H1 (cell line): Measurements from ENCODE around the gene CDR2. TPM values are rescaled to one million over a fixed set of nuclear protein-coding genes. Genes with fewer than 3 reads are reported as not detected.

ENCODE experiments used
- CTCF ChIA-PET: fragments of 300-600 bp; sonication (Branson Sonifier 250); formaldehyde crosslinking; loops from one replicate; lab custom pipeline; 2021; ENCODE audit not compliant: partially characterized antibody; lab: Charles Lee
- POLR2A ChIA-PET: fragments of 300-600 bp; sonication (Branson Sonifier 250); formaldehyde crosslinking; loops from one replicate; lab custom pipeline; 2021; ENCODE audit warnings: inconsistent platforms; ENCODE audit not compliant: partially characterized antibody; lab: Charles Lee
- DNase-seq, 2 experiments: peaks; one replicate each; pipeline versions ENCODE4 v3.0.0 to v3.0.0-alpha.2; 2010 to 2022; ENCODE audit warnings: low spot score in 2 of 2, low read depth in 1 of 2, mixed read lengths in 1 of 2
- FAIRE-seq: peaks from 2 replicates; lab custom pipeline; 2011; peaks lifted over from hg19 to GRCh38; lab: Jason Lieb, UNC
- H2AFZ ChIP-seq: 2 replicates; pipeline ENCODE4 v1.8.1; 2012; ENCODE audit warnings: low read length, inconsistent platforms
- H2AK5ac ChIP-seq: 2 replicates; pipeline ENCODE4 v1.6.1; 2013; ENCODE audit warnings: low read depth, low read length
- H2BK120ac ChIP-seq: replicated peaks from 2 replicates; pipeline ENCODE3; 2013; ENCODE audit warnings: low read depth, low read length, inconsistent platforms
- H2BK12ac ChIP-seq: 2 replicates; pipeline ENCODE4 v1.6.1; 2013; ENCODE audit warnings: low read depth, low read length
- H2BK15ac ChIP-seq: 2 replicates; pipeline ENCODE4 v1.6.1; 2013; ENCODE audit warnings: low read length
- H2BK20ac ChIP-seq: 2 replicates; pipeline ENCODE4 v1.6.1; 2013; ENCODE audit warnings: low read length
- H2BK5ac ChIP-seq: 2 replicates; pipeline ENCODE4 v1.6.1; 2013; ENCODE audit warnings: low read depth, low read length
- H3K14ac ChIP-seq: 2 replicates; pipeline ENCODE4 v1.6.1; 2013; ENCODE audit warnings: inconsistent platforms; ENCODE audit not compliant: insufficient read length
- H3K18ac ChIP-seq: 2 replicates; pipeline ENCODE4 v1.6.1; 2013; ENCODE audit warnings: low read length; ENCODE audit errors: extremely low read depth
- H3K23ac ChIP-seq: 2 replicates; pipeline ENCODE4 v1.6.1; 2013; ENCODE audit warnings: inconsistent platforms; ENCODE audit not compliant: insufficient read length
- H3K23me2 ChIP-seq: 2 replicates; pipeline ENCODE4 v1.6.1; 2013; ENCODE audit warnings: low read depth, low read length
- H3K27ac ChIP-seq: 2 replicates; pipeline ENCODE4 v1.6.1; 2011; ENCODE audit warnings: low read depth, low read length, inconsistent platforms
- H3K27me3 ChIP-seq, 4 experiments: replicated peaks in 1 of 4; 1 replicate in 1 of 4; 2 replicates in 3 of 4; pipeline versions ENCODE4 v1.6.1 to v1.8.1; 2011 to 2013; ENCODE audit warnings: low read length in 3 of 4, mild to moderate bottlenecking in 3 of 4, inconsistent platforms in 2 of 4, mixed read lengths in 2 of 4, moderate library complexity in 1 of 4; ENCODE audit not compliant: control insufficient read depth in 3 of 4, insufficient read depth in 3 of 4; ENCODE audit errors: extremely low read depth in 1 of 4
- H3K36me3 ChIP-seq, 4 experiments: 2 replicates each; pipeline versions ENCODE4 v1.6.1 to v1.8.1; 2011 to 2013; ENCODE audit warnings: mild to moderate bottlenecking in 4 of 4, low read length in 3 of 4, moderate library complexity in 2 of 4, control low read depth in 1 of 4, inconsistent platforms in 1 of 4; ENCODE audit not compliant: insufficient read depth in 4 of 4, control insufficient read depth in 2 of 4
- H3K4ac ChIP-seq: replicated peaks from 2 replicates; pipeline ENCODE3; 2013; ENCODE audit warnings: low read length, low read depth, mixed read lengths, inconsistent platforms; ENCODE audit not compliant: insufficient read length
- H3K4me1 ChIP-seq, 4 experiments: replicated peaks in 1 of 4; 1 replicate in 1 of 4; 2 replicates in 3 of 4; pipeline versions ENCODE4 v1.6.1 to v1.8.1; 2011 to 2013; ENCODE audit warnings: low read length in 3 of 4, inconsistent platforms in 2 of 4, mixed read lengths in 1 of 4; ENCODE audit not compliant: insufficient read depth in 4 of 4, control insufficient read depth in 3 of 4
- H3K4me2 ChIP-seq, 2 experiments: 2 replicates each; pipeline versions ENCODE4 v1.6.1 to v1.8.1; 2011 to 2013; ENCODE audit warnings: low read depth in 2 of 2, low read length in 2 of 2, control low read depth in 1 of 2, inconsistent platforms in 1 of 2, mild to moderate bottlenecking in 1 of 2; ENCODE audit not compliant: insufficient read depth in 1 of 2
- H3K4me3 ChIP-seq, 4 experiments: fragments of 200-600, 300-600 bp in 1 of 4; sonication (generic), shearing (Covaris generic), sonication (Bioruptor Twin) in 1 of 4; 2 replicates each; pipeline versions ENCODE4 v1.5.1 to v1.8.1; 2011 to 2016; ENCODE audit warnings: low read length in 4 of 4, low read depth in 3 of 4, control low read depth in 2 of 4, inconsistent platforms in 2 of 4, mild to moderate bottlenecking in 2 of 4, mixed read lengths in 1 of 4, moderate library complexity in 1 of 4; ENCODE audit not compliant: insufficient read depth in 2 of 4; ENCODE audit errors: extremely low read depth in 1 of 4
- H3K56ac ChIP-seq: replicated peaks from 2 replicates; pipeline ENCODE3; 2013; ENCODE audit warnings: low read depth, mild to moderate bottlenecking, mixed read lengths, low read length, inconsistent platforms; ENCODE audit not compliant: insufficient read length
- H3K79me1 ChIP-seq: 2 replicates; pipeline ENCODE4 v1.6.1; 2013; ENCODE audit warnings: low read depth, low read length, control low read depth
- H3K79me2 ChIP-seq, 2 experiments: 2 replicates each; pipeline versions ENCODE4 v1.6.1 to v1.8.1; 2012 to 2013; ENCODE audit warnings: low read length in 2 of 2, mild to moderate bottlenecking in 2 of 2, inconsistent platforms in 1 of 2; ENCODE audit not compliant: insufficient read depth in 2 of 2, control insufficient read depth in 1 of 2
- H3K9ac ChIP-seq, 4 experiments: replicated peaks in 1 of 4; 1 replicate in 1 of 4; 2 replicates in 3 of 4; pipeline versions ENCODE4 v1.6.1 to v1.8.1; 2011 to 2013; ENCODE audit warnings: low read depth in 3 of 4, low read length in 3 of 4, control low read depth in 2 of 4, mild to moderate bottlenecking in 2 of 4, moderate library complexity in 2 of 4, inconsistent platforms in 1 of 4; ENCODE audit errors: extremely low read depth in 1 of 4
- H3K9me3 ChIP-seq, 2 experiments: 2 replicates each; pipeline versions ENCODE4 v1.6.1 to v1.8.1; 2012 to 2013; ENCODE audit warnings: mild to moderate bottlenecking in 2 of 2, moderate library complexity in 2 of 2, control low read depth in 1 of 2, inconsistent platforms in 1 of 2, low read depth in 1 of 2, low read length in 1 of 2, mixed read lengths in 1 of 2; ENCODE audit not compliant: insufficient read depth in 2 of 2
- H4K20me1 ChIP-seq, 2 experiments: replicated peaks in 1 of 2; 2 replicates each; pipeline versions ENCODE3 to v1.8.1; 2011 to 2013; ENCODE audit warnings: inconsistent platforms in 2 of 2, low read length in 2 of 2, mild to moderate bottlenecking in 1 of 2; ENCODE audit not compliant: insufficient read depth in 2 of 2, control insufficient read depth in 1 of 2
- H4K5ac ChIP-seq: 2 replicates; pipeline ENCODE4 v1.6.1; 2013; ENCODE audit warnings: low read length, low read depth, mixed read lengths, inconsistent platforms; ENCODE audit not compliant: insufficient read length
- H4K8ac ChIP-seq: 2 replicates; pipeline ENCODE4 v1.8.0; 2013; ENCODE audit warnings: mild to moderate bottlenecking, moderate library complexity, low read length, inconsistent platforms; ENCODE audit not compliant: insufficient read depth; ENCODE audit errors: extremely low read depth
- H4K91ac ChIP-seq: replicated peaks from 2 replicates; pipeline ENCODE3; 2013; ENCODE audit warnings: low read length, mixed read lengths, inconsistent platforms; ENCODE audit not compliant: insufficient read length
- CEBPB ChIP-seq: IDR thresholded peaks from 2 replicates; pipeline ENCODE4 v1.6.1; 2012; ENCODE audit warnings: low read depth, low read length
- CHD1 ChIP-seq: IDR thresholded peaks from 2 replicates; pipeline ENCODE4 v1.6.1; 2012; ENCODE audit warnings: low read depth, low read length, improper control_type of control experiment
- CHD2 ChIP-seq: IDR thresholded peaks from 2 replicates; pipeline ENCODE4 v1.6.1; 2012; ENCODE audit warnings: low read length, improper control_type of control experiment
- EP300 ChIP-seq, 2 experiments: IDR thresholded peaks; 1 replicate in 1 of 2; 2 replicates in 1 of 2; pipeline ENCODE4 v1.6.1; 2011 to 2012; ENCODE audit warnings: low read depth in 2 of 2, low read length in 2 of 2, mild to moderate bottlenecking in 2 of 2, borderline replicate concordance in 1 of 2, inconsistent platforms in 1 of 2, moderate library complexity in 1 of 2
- FOSL1 ChIP-seq: IDR thresholded peaks from 2 replicates; pipeline ENCODE4 v1.6.1; 2011; ENCODE audit warnings: mild to moderate bottlenecking, low read depth, low read length, moderate library complexity; ENCODE audit not compliant: insufficient read depth
- GTF2F1 ChIP-seq: IDR thresholded peaks from 2 replicates; pipeline ENCODE4 v1.6.1; 2012; ENCODE audit warnings: low read depth, low read length, improper control_type of control experiment, borderline replicate concordance
- JUND ChIP-seq: IDR thresholded peaks from 2 replicates; pipeline ENCODE4 v1.6.1; 2011; ENCODE audit warnings: mild to moderate bottlenecking, improper control_type of control experiment, low read length
- POLR2A ChIP-seq, 2 experiments: IDR thresholded peaks; 1 replicate in 1 of 2; 2 replicates in 1 of 2; pipeline ENCODE4 v1.6.1; 2011; ENCODE audit warnings: low read depth in 2 of 2, low read length in 2 of 2, mild to moderate bottlenecking in 2 of 2; ENCODE audit errors: control extremely low read depth in 1 of 2
- POU5F1 ChIP-seq: IDR thresholded peaks from 2 replicates; pipeline ENCODE4 v1.6.1; 2011; ENCODE audit warnings: low read depth, mild to moderate bottlenecking, low read length, moderate library complexity
- RFX5 ChIP-seq: IDR thresholded peaks from 2 replicates; pipeline ENCODE4 v1.6.1; 2011; ENCODE audit warnings: low read depth, low read length, improper control_type of control experiment, borderline replicate concordance
- SIN3A ChIP-seq, 2 experiments: IDR thresholded peaks in 1 of 2; conservative IDR thresholded peaks in 1 of 2; 2 replicates each; pipeline ENCODE4 v1.6.1; 2011 to 2012; ENCODE audit warnings: low read length in 2 of 2, improper control_type of control experiment in 1 of 2, low read depth in 1 of 2, mild to moderate bottlenecking in 1 of 2
- SP4 ChIP-seq: IDR thresholded peaks from 2 replicates; pipeline ENCODE4 v1.6.1; 2012; ENCODE audit warnings: low read length, inconsistent platforms
- YY1 ChIP-seq: IDR thresholded peaks from 2 replicates; pipeline ENCODE4 v1.6.1; 2011; ENCODE audit warnings: low read depth, mild to moderate bottlenecking, low read length
- WGBS, 2 experiments: shearing (Covaris generic) in 1 of 2; methylation state at CpG; one replicate each; pipeline versions ENCODE4 v1.1.6 to v1.1.7; 2013 to 2015; ENCODE audit warnings: low lambda C conversion rate in 2 of 2, mixed read lengths in 2 of 2, inconsistent platforms in 1 of 2, low coverage in 1 of 2, missing lambda C conversion rate in 1 of 2; ENCODE audit not compliant: insufficient replicate concordance in 2 of 2, insufficient coverage in 1 of 2, insufficient read length in 1 of 2; ENCODE audit errors: extremely low coverage in 1 of 2, missing lambda C conversion rate in 1 of 2; 5-methylcytosine and 5-hydroxymethylcytosine counted together
- polyA plus RNA-seq, 7 experiments: library from polyadenylated mRNA; depleted of rRNA in 3 of 7; stranded (reverse) in 5 of 7; unstranded in 2 of 7; fragments of >200 nt in 5 of 7; fragments of 200-250 nt in 2 of 7; gene quantifications; 1 replicate in 5 of 7; 2 replicates in 1 of 7; 4 replicates in 1 of 7; pipeline versions ENCODE4 v1.2.1 to v1.2.3, GENCODE V29; 2011 to 2013; ENCODE audit warnings: missing spikeins in 2 of 7, mixed read lengths in 2 of 7
- total RNA-seq: library from RNA; stranded (reverse); fragmentation: NEBNext Ultra II Directional; extraction: Animal tissue kit (Norgen Biotek cat#: 25700); gene quantifications from 2 replicates; pipeline ENCODE4 v1.2.1, GENCODE V29; 2021

CDR2 gene
- total and polyA plus RNA-seq, 2 of the 8 experiments (the other 6 are each of a cell fraction or from before 2014, with no cell fraction given), result 16.3 to 34.9 TPM

DNA sequence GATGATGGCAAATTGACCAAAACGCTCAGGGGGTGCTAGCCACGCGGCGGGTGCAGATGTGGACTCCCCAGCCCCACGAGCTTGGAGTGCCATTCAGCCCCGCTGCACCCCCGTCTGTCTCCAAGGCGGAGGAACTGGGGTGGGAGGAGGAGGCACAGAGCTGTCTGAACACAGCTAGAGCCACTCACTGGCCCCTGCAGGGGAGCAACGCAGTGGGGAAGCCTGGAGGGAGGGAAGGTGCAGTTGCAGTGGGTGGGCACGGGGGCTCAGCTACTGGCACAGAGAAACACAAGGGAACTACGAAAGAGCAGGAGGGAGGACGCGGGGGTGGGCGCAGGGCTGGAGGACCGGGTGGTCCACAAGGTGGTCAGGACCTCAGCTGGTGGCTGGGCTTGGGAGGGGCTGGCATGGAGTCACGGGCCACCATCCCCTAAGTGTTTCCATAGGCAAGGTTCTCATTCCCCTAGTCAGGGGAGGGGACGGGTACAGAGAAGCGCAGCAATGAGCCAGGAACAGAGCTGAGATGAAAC is 46.3 kb upstream of the CDR2 start:
- H2BK20ac ChIP-seq, result no peak overlapping the region
- H2BK15ac ChIP-seq, result no peak overlapping the region
- ChIA-PET CTCF (interaction anchor here (0.6 to 1.7 kb wide), 3 partner anchors 71 to 1232 kb away, joined by 3 to 5 read pairs (median 3); no protein-coding TSS in a partner anchor), POLR2A (interaction anchor here (1.2 kb wide), 1 partner anchor 17 kb away, joined by 4 read pairs; no protein-coding TSS in a partner anchor)
- H4K20me1 ChIP-seq, result peaks cover 0 to 5% of the 10 kb centered on the region in 2 experiments
- H3K36me3 ChIP-seq, result peaks cover 0 to 8% (median 0%) of the 10 kb centered on the region in 4 experiments; a peak in 1 of 8 replicates
- no peak overlapping the region for H2BK5ac ChIP-seq
- no peak overlapping the region for H3K27ac ChIP-seq
- H3K23me2 ChIP-seq, result peaks cover 3% of the 10 kb centered on the region; the same call in 1 of the 2 replicates
- H3K9ac ChIP-seq, result no peak overlapping the region
- no peak for DNase-seq
- H3K79me1 ChIP-seq, result no peaks in the 10 kb centered on the region
- no peak overlapping the region for H4K5ac ChIP-seq
- H3K23ac ChIP-seq, result no peak overlapping the region
- no peak overlapping the region for H3K4ac ChIP-seq
- no peak overlapping the region for H3K4me3 ChIP-seq
- H2BK12ac ChIP-seq, result no peak overlapping the region
- H3K56ac ChIP-seq, result no peak overlapping the region
- H2AK5ac ChIP-seq, result no peak overlapping the region
- WGBS, 2 experiments, result 90% methylated on average over 18 of the region's 18 CpGs; no CpG with 5 or more reads in 1 of the 2 experiments
- H3K4me1 ChIP-seq, result no peaks in the 10 kb centered on the region
- no peak overlapping the region for H2BK120ac ChIP-seq
- H3K4me2 ChIP-seq, result no peak overlapping the region
- no peak for FAIRE-seq
- TF ChIP-seq POLR2A (IDR thresholded peaks at IDR 0.05; ENCODE audit: control extremely low read depth in 1 of 2, low read depth in 2 of 2, low read length in 2 of 2) (no peak), CEBPB (no peak), CHD1 (no peak), CHD2 (no peak), GTF2F1 (no peak), SIN3A (conservative IDR thresholded peaks at IDR 0.05 in 1 of 2, IDR thresholded peaks at IDR 0.05 in 1 of 2; ENCODE audit: low read depth in 1 of 2, low read length in 2 of 2) (no peak), YY1 (no peak), RFX5 (no peak), SP4 (no peak), JUND (no peak), POU5F1 (no peak), EP300 (IDR thresholded peaks at IDR 0.05; ENCODE audit: borderline replicate concordance in 1 of 2, low read depth in 2 of 2, low read length in 2 of 2) (no peak), FOSL1 (no peak)
- TF ChIP-seq, all 59 proteins: peak for 0
- Histone ChIP-seq H3K14ac (no peak overlapping the region), H2AFZ (no peak overlapping the region), H3K79me2 (no peaks in the 10 kb centered on the region), H4K8ac (no peak overlapping the region), H3K18ac (no peak overlapping the region), H3K9me3 (no peaks in the 10 kb centered on the region; a peak in 1 of 4 replicates), H4K91ac (no peak overlapping the region), H3K27me3 (no peaks in the 10 kb centered on the region)
